Muscle of leg (tissue), 11 donors: ENCODE results near the gene RALA. TPM values are rescaled to one million over a fixed set of nuclear protein-coding genes. Genes with fewer than 3 reads are reported as not detected.

Experiments
- DNase-seq: peaks from one replicate; pipeline ENCODE4 v3.0.0; 2013
- H3K27ac ChIP-seq: one replicate; pipeline ENCODE4 v1.5.1; 2013; ENCODE audit warnings: mild to moderate bottlenecking, low read length, control low read depth
- H3K27me3 ChIP-seq: one replicate; pipeline ENCODE4 v1.6.1; 2013; ENCODE audit warnings: low read length; ENCODE audit not compliant: control insufficient read depth, insufficient read depth
- H3K36me3 ChIP-seq: one replicate; pipeline ENCODE4 v1.6.1; 2013; ENCODE audit warnings: low read length; ENCODE audit not compliant: control insufficient read depth, insufficient read depth
- H3K4me1 ChIP-seq: one replicate; pipeline ENCODE4 v1.6.1; 2013; ENCODE audit warnings: low read length; ENCODE audit not compliant: control insufficient read depth, insufficient read depth
- H3K4me3 ChIP-seq: one replicate; pipeline ENCODE4 v1.5.1; 2013; ENCODE audit warnings: low read length, control low read depth
- H3K9me3 ChIP-seq: replicated peaks from 2 replicates; pipeline ENCODE4 v1.6.1; 2013; ENCODE audit warnings: low read depth, low read length; ENCODE audit not compliant: control insufficient read depth
- WGBS: methylation state at CpG from one replicate; pipeline ENCODE4 v1.1.5; 2013; ENCODE audit warnings: missing lambda C conversion rate; ENCODE audit not compliant: insufficient coverage; 5-methylcytosine and 5-hydroxymethylcytosine counted together
- polyA plus RNA-seq, 8 donors: library from polyadenylated mRNA; unstranded; fragments of 120-200 nt; gene quantifications; one replicate each; pipeline versions ENCODE4 v1.2.1 to v1.2.3, GENCODE V29; 2013; ENCODE audit warnings: inconsistent platforms in 1 of 8, low replicate concordance in 1 of 8; ENCODE audit not compliant: insufficient read length in 8 of 8, insufficient read depth in 1 of 8
- total RNA-seq: library from RNA; stranded (reverse); fragments of 120-200 nt; gene quantifications from one replicate; pipeline ENCODE4 v1.2.4, GENCODE V29; 2013

Gene RALA
- total and polyA plus RNA-seq, 9 donors: 16.1 to 68.5 (median 52.0) TPM

DNA sequence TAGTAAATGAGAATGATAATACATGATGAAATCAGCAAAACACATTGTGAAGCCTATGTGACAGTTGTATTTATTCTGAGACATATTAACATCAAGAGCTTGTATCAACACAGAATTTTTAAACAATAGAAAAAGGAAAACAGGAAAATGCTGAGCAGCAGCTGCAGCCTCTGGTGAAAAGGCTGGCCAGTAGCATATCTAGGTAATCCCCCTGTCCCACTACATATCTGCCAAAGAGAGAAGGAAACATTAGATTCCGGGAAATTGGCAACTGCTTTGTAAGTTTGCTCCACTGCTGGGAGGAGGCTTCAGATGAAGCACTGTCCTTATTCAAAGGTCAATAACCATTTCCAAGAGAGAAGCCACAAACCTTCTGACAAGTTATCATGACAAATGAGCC is 89.4 kb downstream of the RALA start:
- DNase-seq: peak; percentile 89
- Histone ChIP-seq H3K27me3 (no peaks in the 10 kb centered on the region), H3K4me3 (no peak overlapping the region), H3K9me3 (peaks cover 27% of the 10 kb centered on the region), H3K4me1 (peaks cover 27% of the 10 kb centered on the region), H3K27ac (peak overlapping the region; percentile 52), H3K36me3 (peaks cover 1% of the 10 kb centered on the region)
- WGBS: no CpG with 5 or more reads among the region's 1 CpG

GRCh38 chr7:39714447-39715091 is 91.2 kb downstream of the RALA start:
- H3K36me3 ChIP-seq: no peaks in the 10 kb centered on the region
- no peaks in the 10 kb centered on the region for H3K27me3 ChIP-seq
- peaks cover 27% of the 10 kb centered on the region for H3K9me3 ChIP-seq
- peaks cover 20% of the 10 kb centered on the region for H3K4me1 ChIP-seq
- DNase-seq: no peak
- no peak overlapping the region for H3K4me3 ChIP-seq
- H3K27ac ChIP-seq: no peak overlapping the region
- no CpG with 5 or more reads among the region's 1 CpG for WGBS

DNA sequence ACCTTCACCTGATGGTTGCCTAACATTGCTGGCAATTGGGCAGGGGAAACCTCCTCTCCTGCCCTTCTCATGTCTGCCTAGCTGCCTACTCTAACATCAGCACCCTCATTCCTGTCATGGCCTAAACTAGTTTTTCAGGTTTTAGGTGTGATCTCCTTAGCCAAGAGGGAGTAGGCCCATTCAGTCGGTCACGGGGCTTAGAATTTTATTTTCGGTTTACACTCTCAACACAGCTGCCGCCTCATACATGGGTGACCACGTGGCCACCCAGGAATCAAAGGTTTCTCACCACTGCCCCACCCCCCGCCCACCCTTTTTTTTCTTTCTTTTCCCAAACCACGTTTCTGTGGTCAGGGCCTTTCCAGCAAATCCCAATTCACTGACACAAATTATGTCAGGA is 97.2 kb downstream of the RALA start:
- DNase-seq: no peak
- H3K27me3 ChIP-seq: no peaks in the 10 kb centered on the region
- H3K4me3 ChIP-seq: no peak overlapping the region
- H3K9me3 ChIP-seq: peaks cover 4% of the 10 kb centered on the region
- no peak overlapping the region for H3K27ac ChIP-seq
- 43% methylated on average over 3 of the region's 7 CpGs for WGBS
- no peaks in the 10 kb centered on the region for H3K36me3 ChIP-seq
- H3K4me1 ChIP-seq: no peaks in the 10 kb centered on the region

GRCh38 chr7:39721345-39721744 is 98.0 kb downstream of the RALA start:
- WGBS: no CpG with 5 or more reads among the region's 3 CpGs
- H3K4me1 ChIP-seq: no peaks in the 10 kb centered on the region
- no peaks in the 10 kb centered on the region for H3K36me3 ChIP-seq
- DNase-seq: no peak
- H3K27ac ChIP-seq: no peak overlapping the region
- H3K9me3 ChIP-seq: no peaks in the 10 kb centered on the region
- no peak overlapping the region for H3K4me3 ChIP-seq
- no peaks in the 10 kb centered on the region for H3K27me3 ChIP-seq

GRCh38 chr7:39721919-39722597 is 98.7 kb downstream of the RALA start:
- Histone ChIP-seq H3K4me1 (no peaks in the 10 kb centered on the region), H3K9me3 (no peaks in the 10 kb centered on the region), H3K36me3 (no peaks in the 10 kb centered on the region), H3K4me3 (no peak overlapping the region), H3K27ac (no peak overlapping the region), H3K27me3 (no peaks in the 10 kb centered on the region)
- no peak for DNase-seq
- no CpG with 5 or more reads among the region's 17 CpGs for WGBS

DNA sequence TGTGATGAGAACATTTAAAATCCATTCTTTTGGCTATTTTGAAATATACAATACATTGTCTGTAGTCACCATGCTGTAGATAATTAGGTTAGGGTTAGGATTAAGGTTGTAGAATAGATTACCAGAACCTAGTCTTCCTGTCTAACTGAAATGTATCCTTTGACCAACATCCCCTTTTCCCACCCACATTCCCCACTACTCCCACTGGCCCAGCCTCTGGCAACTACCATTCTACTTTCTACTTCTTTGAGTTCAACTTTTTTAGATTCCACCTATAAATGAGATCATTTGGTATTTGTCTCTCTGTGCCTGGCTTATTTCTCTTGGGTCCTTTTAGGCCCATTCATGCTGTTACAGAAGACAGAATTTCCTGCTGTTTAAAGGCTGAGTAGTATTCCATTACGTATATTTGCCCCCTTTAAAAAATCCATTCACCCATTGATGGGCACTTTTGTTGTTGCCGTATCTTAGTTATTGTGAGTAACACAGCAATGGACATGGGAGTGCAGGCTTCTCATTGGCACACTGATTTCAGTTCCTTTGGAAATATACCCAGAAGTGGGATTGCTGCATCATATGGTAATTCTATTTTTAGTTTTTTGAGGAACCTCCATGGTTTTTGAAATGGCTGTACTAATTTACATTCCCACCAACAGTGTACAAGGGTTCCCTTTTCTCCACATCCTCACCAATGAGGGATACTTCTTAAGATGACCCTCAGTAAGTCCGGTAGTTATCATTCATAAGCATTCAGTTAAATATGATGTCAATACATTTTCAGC is 104.0 kb downstream of the RALA start:
- Histone ChIP-seq H3K4me1 (peaks cover 3% of the 10 kb centered on the region), H3K36me3 (no peaks in the 10 kb centered on the region), H3K9me3 (no peaks in the 10 kb centered on the region), H3K27me3 (peaks cover 2% of the 10 kb centered on the region), H3K27ac (no peak overlapping the region), H3K4me3 (no peak overlapping the region)
- peak; percentile 48 for DNase-seq
- WGBS: no CpG with 5 or more reads among the region's 3 CpGs

DNA sequence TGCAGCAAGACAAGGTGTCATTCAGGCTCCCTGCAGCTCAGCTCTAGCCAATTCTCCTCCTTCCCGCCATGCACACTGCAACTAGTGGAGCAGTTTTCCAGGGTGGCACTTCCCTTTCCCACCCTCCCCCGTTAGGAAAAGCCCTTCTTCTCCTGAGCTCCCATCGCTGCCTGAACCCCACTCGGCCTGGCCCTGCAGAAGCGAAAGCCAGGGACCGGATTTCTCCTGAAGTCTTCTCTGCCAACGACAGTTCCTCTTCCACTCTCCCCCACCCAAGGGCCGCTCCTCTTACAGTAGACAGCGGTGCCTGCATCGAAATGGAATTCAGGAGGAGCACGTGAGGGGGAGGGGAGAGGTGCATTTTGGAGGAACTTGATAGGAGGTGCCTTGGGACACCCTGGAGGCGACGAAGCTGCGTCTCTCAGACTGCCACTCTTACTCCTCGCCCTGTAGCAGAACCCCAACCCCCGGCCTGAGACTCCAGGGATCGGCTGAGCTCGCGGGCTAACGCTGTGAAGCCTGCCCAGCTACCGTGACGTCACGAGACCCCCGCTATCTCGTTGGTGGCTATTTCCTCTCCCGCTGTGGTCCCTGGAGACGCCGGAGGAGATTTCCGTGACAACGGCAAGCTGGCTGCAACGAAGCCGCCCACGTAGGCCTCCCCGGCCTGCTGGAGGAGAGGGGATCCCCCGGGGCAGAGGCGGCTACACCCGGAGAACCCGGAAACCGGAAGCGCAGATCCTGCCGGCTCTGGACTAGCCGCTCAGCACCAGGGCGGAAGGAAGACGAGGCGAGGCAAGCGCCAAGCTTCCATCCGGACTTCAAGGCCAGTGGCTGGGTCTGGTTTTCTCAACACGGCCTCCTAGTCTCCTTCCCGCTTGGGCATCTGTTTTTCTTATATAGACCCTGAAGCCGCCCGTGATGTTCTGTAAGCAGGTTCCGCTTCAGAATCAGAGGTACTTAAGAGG is 109.7 kb downstream of the RALA start:
- Histone ChIP-seq H3K27me3 (peaks cover 2% of the 10 kb centered on the region), H3K4me1 (peaks cover 22% of the 10 kb centered on the region), H3K36me3 (no peaks in the 10 kb centered on the region), H3K9me3 (no peaks in the 10 kb centered on the region), H3K27ac (peak overlapping the region; percentile 90), H3K4me3 (peak overlapping the region; percentile 57)
- 2% methylated on average over 47 of the region's 52 CpGs for WGBS
- peak; percentile 99 for DNase-seq

GRCh38 chr7:39733881-39734632 is 110.7 kb downstream of the RALA start:
- Histone ChIP-seq H3K4me3 (peak overlapping the region; percentile 57), H3K4me1 (peaks cover 22% of the 10 kb centered on the region), H3K9me3 (no peaks in the 10 kb centered on the region), H3K27me3 (peaks cover 2% of the 10 kb centered on the region), H3K36me3 (no peaks in the 10 kb centered on the region), H3K27ac (peak overlapping the region; percentile 90)
- 0% methylated on average over 2 of the region's 8 CpGs for WGBS
- DNase-seq: peak; percentile 88

- peaks cover 22% of the 10 kb centered on the region for H3K4me1 ChIP-seq
- DNase-seq: no peak
- no CpG with 5 or more reads among the region's 2 CpGs for WGBS
- H3K9me3 ChIP-seq: no peaks in the 10 kb centered on the region
- peak overlapping the region; percentile 90 for H3K27ac ChIP-seq
- H3K4me3 ChIP-seq: no peak overlapping the region
- H3K27me3 ChIP-seq: peaks cover 2% of the 10 kb centered on the region
- no peaks in the 10 kb centered on the region for H3K36me3 ChIP-seq
These were observed 111.2 kb downstream of the RALA start for GRCh38 chr7:39734633-39735004.
